Bronchial epithelial cell (primary cell): ENCODE measurements around the gene DNAJC16. TPM values are rescaled to one million over a fixed set of nuclear protein-coding genes. Genes with fewer than 3 reads are reported as not detected.

Source experiments
- DNase-seq: peaks from one replicate; pipeline ENCODE4 v3.0.0-alpha.2; 2010; ENCODE audit warnings: low read depth
- FAIRE-seq: peaks from 2 replicates; lab custom pipeline; 2011; peaks lifted over from hg19 to GRCh38; lab: Jason Lieb, UNC
- H3K27me3 ChIP-seq: 2 replicates; pipeline ENCODE4 v1.5.1; 2011; ENCODE audit warnings: low read length; ENCODE audit not compliant: control insufficient read depth, insufficient read depth
- H3K36me3 ChIP-seq: 2 replicates; pipeline ENCODE4 v1.5.1; 2011; ENCODE audit warnings: low read length; ENCODE audit not compliant: control insufficient read depth, insufficient read depth
- H3K4me3 ChIP-seq: 2 replicates; pipeline ENCODE4 v1.5.1; 2011; ENCODE audit warnings: mild to moderate bottlenecking, low read depth, low read length, control low read depth
- CTCF ChIP-seq: IDR thresholded peaks from 2 replicates; pipeline ENCODE4 v1.5.1; 2011; ENCODE audit warnings: mild to moderate bottlenecking, moderate library complexity, low read length, control low read depth, inconsistent platforms; ENCODE audit not compliant: insufficient read depth, severe bottlenecking
- total RNA-seq: library from RNA; depleted of rRNA; stranded (reverse); fragments of >200 nt; gene quantifications from 2 replicates; pipeline ENCODE4 v1.2.1, GENCODE V29; 2014

Gene DNAJC16
- total RNA-seq, 1 donor from 2014 or later: 7.6 TPM

- DNase-seq (no peak), FAIRE-seq (no peak)
- Histone ChIP-seq H3K4me3 (no peak overlapping the region), H3K27me3 (no peaks in the 10 kb centered on the region), H3K36me3 (peaks cover 4% of the 10 kb centered on the region)
- TF ChIP-seq CTCF: no peak
Observed at GRCh38 chr1:15492596-15492995, 34.1 kb upstream of the DNAJC16 start.

- Histone ChIP-seq H3K36me3 (peaks cover 4% of the 10 kb centered on the region), H3K27me3 (no peaks in the 10 kb centered on the region), H3K4me3 (no peak overlapping the region)
- DNase-seq (no peak), FAIRE-seq (no peak)
- no peak for TF ChIP-seq CTCF
Observed at GRCh38 chr1:15493869-15494390, 32.7 kb upstream of the DNAJC16 start.

- H3K36me3 ChIP-seq: no peaks in the 10 kb centered on the region
- no peak for TF ChIP-seq CTCF
- no peak overlapping the region for H3K4me3 ChIP-seq
- no peaks in the 10 kb centered on the region for H3K27me3 ChIP-seq
- FAIRE-seq (no peak), DNase-seq (no peak)
Observed at GRCh38 chr1:15500184-15501178, 26.2 kb upstream of the DNAJC16 start.

GRCh38 chr1:15501208-15502032, 25.2 kb upstream of the DNAJC16 start:
- H3K4me3 ChIP-seq: no peak overlapping the region
- peak; percentile 47 for DNase-seq
- H3K36me3 ChIP-seq: no peaks in the 10 kb centered on the region
- H3K27me3 ChIP-seq: no peaks in the 10 kb centered on the region
- FAIRE-seq: no peak
- TF ChIP-seq CTCF: peak; percentile 88

GRCh38 chr1:15504436-15504835, 22.2 kb upstream of the DNAJC16 start:
- Histone ChIP-seq H3K36me3 (no peaks in the 10 kb centered on the region), H3K4me3 (no peak overlapping the region), H3K27me3 (no peaks in the 10 kb centered on the region)
- FAIRE-seq (no peak), DNase-seq (no peak)
- TF ChIP-seq CTCF: no peak
